ENCODE measurements around the gene ITGA3.
"Not testable (repeated sequence)": the region's sequence is repeated elsewhere in the genome, so short reads cannot be mapped to it uniquely, and the experiment has no call there.

ITGA3 gene

DNA sequence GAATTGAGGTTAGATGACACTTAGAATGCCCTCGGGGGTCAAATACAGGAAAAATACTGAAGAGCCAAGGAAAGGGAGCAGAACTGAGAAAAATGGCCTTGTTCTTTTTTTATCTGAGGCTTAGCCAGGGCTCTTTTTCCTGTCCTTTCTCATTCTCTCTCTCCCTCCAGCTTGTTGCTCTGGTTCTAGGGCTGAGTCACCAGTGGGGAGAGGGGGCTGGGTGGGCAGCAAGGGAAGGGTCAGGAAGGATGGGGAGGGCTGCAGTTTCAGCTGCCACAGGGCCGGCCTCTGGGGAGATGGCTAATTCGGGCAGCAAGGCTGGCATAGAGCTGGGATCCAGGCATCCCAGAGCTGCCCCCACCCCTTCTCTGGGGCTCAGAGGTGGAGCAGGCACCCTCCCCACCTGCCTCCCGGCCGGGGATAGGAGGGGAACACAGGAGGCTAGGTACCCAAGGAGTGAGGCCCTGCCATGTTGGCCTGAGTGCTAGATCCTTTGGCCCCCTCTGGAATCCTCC is 3.9 kb downstream of the ITGA3 start:
- no peaks in the 10 kb centered on the region for H3K9me3 ChIP-seq (ENCODE audit: insufficient read depth, low read depth, low read length)
- H3K9me2 ChIP-seq (replicated peaks; ENCODE audit: low read depth, low read length): no peaks in the 10 kb centered on the region
- TF ChIP-seq, protein P1, sequence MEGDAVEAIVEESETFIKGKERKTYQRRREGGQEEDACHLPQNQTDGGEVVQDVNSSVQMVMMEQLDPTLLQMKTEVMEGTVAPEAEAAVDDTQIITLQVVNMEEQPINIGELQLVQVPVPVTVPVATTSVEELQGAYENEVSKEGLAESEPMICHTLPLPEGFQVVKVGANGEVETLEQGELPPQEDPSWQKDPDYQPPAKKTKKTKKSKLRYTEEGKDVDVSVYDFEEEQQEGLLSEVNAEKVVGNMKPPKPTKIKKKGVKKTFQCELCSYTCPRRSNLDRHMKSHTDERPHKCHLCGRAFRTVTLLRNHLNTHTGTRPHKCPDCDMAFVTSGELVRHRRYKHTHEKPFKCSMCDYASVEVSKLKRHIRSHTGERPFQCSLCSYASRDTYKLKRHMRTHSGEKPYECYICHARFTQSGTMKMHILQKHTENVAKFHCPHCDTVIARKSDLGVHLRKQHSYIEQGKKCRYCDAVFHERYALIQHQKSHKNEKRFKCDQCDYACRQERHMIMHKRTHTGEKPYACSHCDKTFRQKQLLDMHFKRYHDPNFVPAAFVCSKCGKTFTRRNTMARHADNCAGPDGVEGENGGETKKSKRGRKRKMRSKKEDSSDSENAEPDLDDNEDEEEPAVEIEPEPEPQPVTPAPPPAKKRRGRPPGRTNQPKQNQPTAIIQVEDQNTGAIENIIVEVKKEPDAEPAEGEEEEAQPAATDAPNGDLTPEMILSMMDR (conservative IDR thresholded peaks at IDR 0.05; ENCODE audit: low read length): no peak
- TF ChIP-seq EZH2phosphoT487 (IDR thresholded peaks at IDR 0.05; ENCODE audit: borderline replicate concordance): no peak
- H3K36me3 ChIP-seq (ENCODE audit: insufficient read depth, low read length): no peaks in the 10 kb centered on the region
- no peaks in the 10 kb centered on the region for H3K27me3 ChIP-seq (ENCODE audit: insufficient read depth, low read length, poor library complexity, severe bottlenecking)
- H2AFZ ChIP-seq (ENCODE audit: low read length): no peak overlapping the region
- peaks cover 13% of the 10 kb centered on the region; the same call in 1 of the 2 replicates for H3K79me2 ChIP-seq (ENCODE audit: insufficient read depth, low read length)
- H3K4me1 ChIP-seq (ENCODE audit: insufficient read depth, low read length, poor library complexity, severe bottlenecking): peaks cover 40% of the 10 kb centered on the region
- H3F3A ChIP-seq (ENCODE audit: low read depth): no peaks in the 10 kb centered on the region
- H3K9ac ChIP-seq (ENCODE audit: low read depth, low read length, poor library complexity, severe bottlenecking): no peak overlapping the region
- H3K4me3 ChIP-seq (ENCODE audit: low read length, poor library complexity, severe bottlenecking): no peak overlapping the region
- peaks cover 5% of the 10 kb centered on the region for H4K20me1 ChIP-seq (ENCODE audit: insufficient read depth, low read length, poor library complexity, severe bottlenecking)
- peak overlapping the region; percentile 0 for H3K4me2 ChIP-seq (ENCODE audit: low read depth, low read length, poor library complexity, severe bottlenecking)

DNA sequence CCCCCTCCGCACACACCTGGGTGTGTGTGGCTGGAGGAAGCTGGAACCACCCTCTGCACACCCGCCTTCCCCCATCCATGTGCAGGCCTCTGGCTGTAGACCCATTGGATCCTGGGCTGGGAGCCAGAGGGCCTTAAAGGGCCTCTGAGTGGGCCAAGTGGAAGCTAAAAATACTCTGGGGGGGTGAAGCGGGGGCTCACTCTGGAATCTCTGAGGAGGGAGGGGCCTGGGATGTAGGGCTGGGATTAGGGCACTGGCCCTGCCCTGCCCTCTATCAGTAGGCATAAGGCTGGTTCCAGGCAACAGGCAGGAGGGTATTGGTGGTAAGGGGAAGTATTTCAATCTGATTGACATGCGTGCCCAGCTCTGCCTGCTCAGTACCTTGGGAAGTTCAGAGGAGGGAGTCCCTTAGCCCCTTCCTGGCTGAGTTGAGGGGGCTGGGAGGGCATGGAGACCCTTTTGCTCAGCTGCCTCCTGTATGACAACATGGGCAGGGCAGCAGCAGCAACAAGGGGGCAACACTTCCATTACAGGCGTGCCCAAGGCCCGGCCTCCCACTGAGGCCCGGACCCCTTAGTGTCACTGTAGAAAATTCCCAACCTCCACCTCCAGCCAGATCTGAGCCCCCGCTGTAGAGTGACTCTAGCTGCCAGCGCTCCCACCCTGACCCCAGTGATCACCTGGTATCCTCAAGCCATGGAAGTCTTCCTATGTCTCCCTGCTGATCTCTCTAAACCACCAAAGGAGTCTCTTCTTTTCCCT is 5.2 kb downstream of the ITGA3 start:
- Histone ChIP-seq H3K79me2 (ENCODE audit: insufficient read depth, low read length) (peaks cover 13% of the 10 kb centered on the region; the same call in 1 of the 2 replicates), H4K20me1 (ENCODE audit: insufficient read depth, low read length, poor library complexity, severe bottlenecking) (peaks cover 5% of the 10 kb centered on the region), H3K36me3 (ENCODE audit: insufficient read depth, low read length) (no peaks in the 10 kb centered on the region), H3K4me1 (ENCODE audit: insufficient read depth, low read length, poor library complexity, severe bottlenecking) (peaks cover 34% of the 10 kb centered on the region), H2AFZ (ENCODE audit: low read length) (no peak overlapping the region), H3K9me2 (replicated peaks; ENCODE audit: low read depth, low read length) (no peaks in the 10 kb centered on the region), H3K4me3 (ENCODE audit: low read length, poor library complexity, severe bottlenecking) (no peak overlapping the region), H3K4me2 (ENCODE audit: low read depth, low read length, poor library complexity, severe bottlenecking) (no peak overlapping the region), H3K9me3 (ENCODE audit: insufficient read depth, low read depth, low read length) (no peaks in the 10 kb centered on the region), H3K9ac (ENCODE audit: low read depth, low read length, poor library complexity, severe bottlenecking) (no peak overlapping the region), H3F3A (ENCODE audit: low read depth) (no peaks in the 10 kb centered on the region), H3K27me3 (ENCODE audit: insufficient read depth, low read length, poor library complexity, severe bottlenecking) (no peaks in the 10 kb centered on the region)
- TF ChIP-seq, protein P1 (conservative IDR thresholded peaks at IDR 0.05; ENCODE audit: low read length): no peak
- TF ChIP-seq EZH2phosphoT487 (IDR thresholded peaks at IDR 0.05; ENCODE audit: borderline replicate concordance): no peak

DNA sequence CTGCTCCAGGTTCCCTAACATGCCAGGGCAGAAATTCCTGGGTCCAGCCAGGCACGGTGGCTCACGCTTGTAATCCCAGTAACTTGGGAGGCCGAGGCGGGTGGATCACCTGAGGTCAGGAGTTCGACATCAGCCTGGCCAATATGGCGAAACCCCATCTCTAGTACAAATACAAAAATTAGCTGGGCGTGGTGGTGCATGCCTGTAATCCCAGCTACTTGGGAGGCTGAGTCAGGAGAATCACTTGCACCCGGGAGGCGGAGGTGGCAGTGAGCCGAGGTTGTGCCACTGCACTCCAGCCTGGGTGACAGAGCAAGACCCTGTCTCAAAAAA is 5.8 kb downstream of the ITGA3 start:
- H3K9me3 ChIP-seq (ENCODE audit: insufficient read depth, low read depth, low read length); H3K9ac ChIP-seq (ENCODE audit: low read depth, low read length, poor library complexity, severe bottlenecking); H3F3A ChIP-seq (ENCODE audit: low read depth); H3K27me3 ChIP-seq (ENCODE audit: insufficient read depth, low read length, poor library complexity, severe bottlenecking); H3K4me2 ChIP-seq (ENCODE audit: low read depth, low read length, poor library complexity, severe bottlenecking); H3K36me3 ChIP-seq (ENCODE audit: insufficient read depth, low read length); H3K4me3 ChIP-seq (ENCODE audit: low read length, poor library complexity, severe bottlenecking); H4K20me1 ChIP-seq (ENCODE audit: insufficient read depth, low read length, poor library complexity, severe bottlenecking); H2AFZ ChIP-seq (ENCODE audit: low read length); H3K9me2 ChIP-seq (replicated peaks; ENCODE audit: low read depth, low read length): not testable (repeated sequence)
- peaks cover 29% of the 10 kb centered on the region for H3K4me1 ChIP-seq (ENCODE audit: insufficient read depth, low read length, poor library complexity, severe bottlenecking)
- peaks cover 12% of the 10 kb centered on the region; the same call in 1 of the 2 replicates for H3K79me2 ChIP-seq (ENCODE audit: insufficient read depth, low read length)
